Ectodermal cell (in vitro differentiated cells): ENCODE data around the gene LRRC23.

ENCODE experiments used
- H3K27ac ChIP-seq: 2 replicates; pipeline ENCODE4 v1.7.0; 2013; ENCODE audit warnings: mild to moderate bottlenecking, low read depth, low read length; ENCODE audit not compliant: insufficient read depth, poor library complexity, severe bottlenecking
- H3K27me3 ChIP-seq: 2 replicates; pipeline ENCODE4 v1.7.0; 2013; ENCODE audit warnings: mild to moderate bottlenecking, low read length; ENCODE audit not compliant: insufficient read depth, control insufficient read depth, poor library complexity, severe bottlenecking
- H3K36me3 ChIP-seq: one replicate; pipeline ENCODE4 v1.7.0; 2013; ENCODE audit warnings: low read length; ENCODE audit not compliant: control insufficient read depth, insufficient read depth
- H3K4me1 ChIP-seq: one replicate; pipeline ENCODE4 v1.7.0; 2013; ENCODE audit warnings: low read length; ENCODE audit not compliant: control insufficient read depth, insufficient read depth
- H3K4me3 ChIP-seq: 2 replicates; pipeline ENCODE4 v1.7.0; 2013; ENCODE audit warnings: low read depth, low read length, control low read depth; ENCODE audit not compliant: insufficient read depth
- H3K9me3 ChIP-seq: 2 replicates; pipeline ENCODE4 v1.7.0; 2013; ENCODE audit warnings: mild to moderate bottlenecking, low read length, moderate library complexity; ENCODE audit not compliant: control insufficient read depth
- whole genome bisulfite sequencing, 2 experiments: methylation state at CpG; one replicate each; pipeline ENCODE4 v1.1.7; 2013; ENCODE audit warnings: missing lambda C conversion rate in 2 of 2; 5-methylcytosine and 5-hydroxymethylcytosine counted together

The LRRC23 gene

DNA sequence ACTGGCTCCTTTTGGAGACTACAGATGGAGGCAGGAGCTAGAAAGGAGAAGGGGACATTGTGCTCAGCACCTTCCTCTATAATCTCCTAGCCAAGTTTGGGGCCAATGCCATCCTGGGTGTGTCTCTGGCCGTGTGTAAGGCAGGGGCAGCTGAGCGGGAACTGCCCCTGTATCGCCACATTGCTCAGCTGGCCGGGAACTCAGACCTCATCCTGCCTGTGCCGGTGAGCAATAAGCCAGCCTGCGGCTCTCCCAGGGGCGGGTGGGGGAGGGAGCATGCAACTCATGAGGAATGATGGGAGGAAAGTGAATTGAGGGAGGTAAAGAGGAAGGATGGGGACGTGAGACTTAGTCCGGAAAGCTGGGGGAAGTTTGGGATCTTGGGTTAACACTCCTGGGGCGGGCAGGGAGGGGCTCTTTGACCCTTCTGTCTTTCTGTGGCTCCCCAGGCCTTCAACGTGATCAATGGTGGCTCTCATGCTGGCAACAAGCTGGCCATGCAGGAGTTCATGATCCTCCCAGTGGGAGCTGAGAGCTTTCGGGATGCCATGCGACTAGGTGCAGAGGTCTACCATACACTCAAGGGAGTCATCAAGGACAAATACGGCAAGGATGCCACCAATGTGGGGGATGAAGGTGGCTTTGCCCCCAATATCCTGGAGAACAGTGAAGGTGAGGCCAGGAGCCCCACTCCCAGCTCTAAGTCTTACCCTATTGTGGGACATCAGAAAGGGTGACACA lies 13.0 kb downstream of the LRRC23 start:
- Histone ChIP-seq H3K4me3 (no peak overlapping the region), H3K4me1 (peaks cover 8% of the 10 kb centered on the region), H3K36me3 (peaks cover 39% of the 10 kb centered on the region), H3K9me3 (no peaks in the 10 kb centered on the region), H3K27me3 (no peaks in the 10 kb centered on the region), H3K27ac (no peak overlapping the region)
- 89% methylated on average over 14 of the region's 14 CpGs for WGBS, 2 experiments

DNA sequence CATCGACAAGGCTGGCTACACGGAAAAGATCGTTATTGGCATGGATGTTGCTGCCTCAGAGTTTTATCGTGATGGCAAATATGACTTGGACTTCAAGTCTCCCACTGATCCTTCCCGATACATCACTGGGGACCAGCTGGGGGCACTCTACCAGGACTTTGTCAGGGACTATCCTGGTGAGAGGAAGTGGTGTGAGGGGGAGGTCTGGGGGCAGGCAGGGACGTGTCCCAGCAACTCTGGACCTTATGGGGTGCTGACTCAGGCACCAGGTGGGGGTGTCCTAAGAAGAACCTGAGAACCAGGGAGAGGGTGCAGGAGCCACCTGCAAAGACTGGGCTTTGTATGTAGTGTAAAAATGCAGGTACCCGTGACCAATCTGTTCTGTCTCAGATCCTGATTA lies 15.0 kb downstream of the LRRC23 start:
- no peaks in the 10 kb centered on the region for H3K27me3 ChIP-seq
- no peak overlapping the region for H3K27ac ChIP-seq
- H3K36me3 ChIP-seq: peaks cover 40% of the 10 kb centered on the region
- peaks cover 11% of the 10 kb centered on the region for H3K4me1 ChIP-seq
- WGBS, 2 experiments: 85% methylated on average over 7 of the region's 7 CpGs
- H3K9me3 ChIP-seq: no peaks in the 10 kb centered on the region
- H3K4me3 ChIP-seq: no peak overlapping the region

DNA sequence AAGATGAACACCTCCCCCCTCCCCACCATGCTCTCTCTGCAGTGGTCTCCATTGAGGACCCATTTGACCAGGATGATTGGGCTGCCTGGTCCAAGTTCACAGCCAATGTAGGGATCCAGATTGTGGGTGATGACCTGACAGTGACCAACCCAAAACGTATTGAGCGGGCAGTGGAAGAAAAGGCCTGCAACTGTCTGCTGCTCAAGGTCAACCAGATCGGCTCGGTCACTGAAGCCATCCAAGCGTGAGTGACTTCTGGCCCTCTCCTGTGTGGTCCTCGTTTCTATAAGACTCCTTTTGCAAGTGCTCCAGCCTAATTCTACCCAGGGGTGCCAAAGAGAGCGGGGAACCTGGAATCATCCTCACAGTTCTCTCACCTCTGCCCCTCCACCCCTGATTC lies 16.9 kb downstream of the LRRC23 start:
- WGBS, 2 experiments: 90 to 96% methylated on average over 7 of the region's 7 CpGs
- Histone ChIP-seq H3K9me3 (no peaks in the 10 kb centered on the region), H3K36me3 (peaks cover 40% of the 10 kb centered on the region), H3K27ac (no peak overlapping the region), H3K4me3 (no peak overlapping the region), H3K4me1 (peaks cover 25% of the 10 kb centered on the region), H3K27me3 (no peaks in the 10 kb centered on the region)

DNA sequence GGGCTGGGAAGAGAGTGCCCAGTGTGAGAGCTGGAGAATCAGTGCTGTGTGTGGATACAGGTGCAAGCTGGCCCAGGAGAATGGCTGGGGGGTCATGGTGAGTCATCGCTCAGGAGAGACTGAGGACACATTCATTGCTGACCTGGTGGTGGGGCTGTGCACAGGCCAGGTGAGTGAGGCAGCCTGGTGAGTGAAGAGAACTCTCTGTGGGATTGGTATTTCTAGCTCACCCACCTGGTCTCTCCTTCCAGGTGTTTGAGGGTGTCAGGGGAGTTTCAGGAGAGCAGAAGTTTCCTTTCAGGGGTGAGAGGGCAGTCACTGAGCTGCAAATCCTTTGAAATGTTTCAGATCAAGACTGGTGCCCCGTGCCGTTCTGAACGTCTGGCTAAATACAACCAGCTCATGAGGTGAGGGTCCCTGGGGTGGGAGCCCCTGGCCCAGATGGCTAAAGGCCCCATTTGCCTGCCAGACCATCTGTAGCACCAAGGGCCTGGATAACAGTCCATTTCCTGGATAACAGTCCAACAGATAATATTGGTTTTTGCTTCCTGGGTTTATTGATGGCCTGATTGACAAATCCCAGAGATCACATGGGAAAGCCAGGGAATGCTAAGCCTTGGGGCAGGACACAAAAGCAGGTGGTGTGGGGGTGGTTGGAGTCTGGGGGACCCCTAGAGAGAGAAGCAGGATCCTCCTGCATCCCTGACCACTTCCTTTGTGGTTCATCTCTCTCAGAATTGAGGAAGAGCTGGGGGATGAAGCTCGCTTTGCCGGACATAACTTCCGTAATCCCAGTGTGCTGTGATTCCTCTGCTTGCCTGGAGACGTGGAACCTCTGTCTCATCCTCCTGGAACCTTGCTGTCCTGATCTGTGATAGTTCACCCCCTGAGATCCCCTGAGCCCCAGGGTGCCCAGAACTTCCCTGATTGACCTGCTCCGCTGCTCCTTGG lies 17.6 kb downstream of the LRRC23 start:
- Histone ChIP-seq H3K27ac (no peak overlapping the region), H3K4me1 (peaks cover 30% of the 10 kb centered on the region), H3K27me3 (no peaks in the 10 kb centered on the region), H3K36me3 (peaks cover 32% of the 10 kb centered on the region), H3K4me3 (no peak overlapping the region), H3K9me3 (no peaks in the 10 kb centered on the region)
- 93% methylated on average over 9 of the region's 9 CpGs for WGBS, 2 experiments

DNA sequence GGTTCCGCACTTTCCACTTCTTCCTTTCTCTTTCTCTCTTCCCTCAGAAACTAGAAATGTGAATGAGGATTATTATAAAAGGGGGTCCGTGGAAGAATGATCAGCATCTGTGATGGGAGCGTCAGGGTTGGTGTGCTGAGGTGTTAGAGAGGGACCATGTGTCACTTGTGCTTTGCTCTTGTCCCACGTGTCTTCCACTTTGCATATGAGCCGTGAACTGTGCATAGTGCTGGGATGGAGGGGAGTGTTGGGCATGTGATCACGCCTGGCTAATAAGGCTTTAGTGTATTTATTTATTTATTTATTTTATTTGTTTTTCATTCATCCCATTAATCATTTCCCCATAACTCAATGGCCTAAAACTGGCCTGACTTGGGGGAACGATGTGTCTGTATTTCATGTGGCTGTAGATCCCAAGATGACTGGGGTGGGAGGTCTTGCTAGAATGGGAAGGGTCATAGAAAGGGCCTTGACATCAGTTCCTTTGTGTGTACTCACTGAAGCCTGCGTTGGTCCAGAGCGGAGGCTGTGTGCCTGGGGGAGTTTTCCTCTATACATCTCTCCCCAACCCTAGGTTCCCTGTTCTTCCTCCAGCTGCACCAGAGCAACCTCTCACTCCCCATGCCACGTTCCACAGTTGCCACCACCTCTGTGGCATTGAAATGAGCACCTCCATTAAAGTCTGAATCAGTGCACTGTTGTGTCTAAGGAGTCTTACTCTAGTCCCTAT lies 18.5 kb downstream of the LRRC23 start:
- H3K27ac ChIP-seq: no peak overlapping the region
- no peaks in the 10 kb centered on the region for H3K9me3 ChIP-seq
- 91 to 93% methylated on average over 8 to 9 of the region's 10 CpGs for WGBS, 2 experiments

DNA sequence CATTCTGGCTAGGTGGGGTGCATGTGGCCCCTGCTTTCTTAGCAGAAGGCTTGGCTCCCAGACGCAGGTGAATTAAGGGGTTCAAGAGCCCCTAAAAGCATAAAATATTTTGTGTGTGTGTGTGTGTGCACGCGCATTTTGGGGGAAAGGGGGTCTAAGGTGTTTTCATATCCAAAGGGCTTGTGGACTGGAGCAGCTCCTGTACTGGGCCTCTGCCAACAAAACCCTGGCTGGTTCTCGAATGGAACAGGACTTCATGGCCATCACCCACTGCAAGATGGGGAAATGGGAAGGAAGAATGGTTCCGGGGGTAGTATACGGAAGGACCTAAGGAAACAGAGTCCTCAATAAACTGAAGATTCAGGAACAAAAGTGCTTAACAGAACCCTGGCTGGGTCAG lies 19.2 kb downstream of the LRRC23 start:
- H3K27ac ChIP-seq: no peak overlapping the region
- no peaks in the 10 kb centered on the region for H3K27me3 ChIP-seq
- peaks cover 23% of the 10 kb centered on the region for H3K36me3 ChIP-seq
- H3K4me3 ChIP-seq: no peak overlapping the region
- H3K9me3 ChIP-seq: no peaks in the 10 kb centered on the region
- WGBS, 2 experiments: 87 to 88% methylated on average over 6 of the region's 6 CpGs
- peaks cover 30% of the 10 kb centered on the region for H3K4me1 ChIP-seq

More for the DNA sequence above, 18.5 kb downstream of the LRRC23 start:
- Histone ChIP-seq H3K4me1 (peaks cover 30% of the 10 kb centered on the region), H3K36me3 (peaks cover 27% of the 10 kb centered on the region), H3K27me3 (no peaks in the 10 kb centered on the region), H3K4me3 (no peak overlapping the region)

DNA sequence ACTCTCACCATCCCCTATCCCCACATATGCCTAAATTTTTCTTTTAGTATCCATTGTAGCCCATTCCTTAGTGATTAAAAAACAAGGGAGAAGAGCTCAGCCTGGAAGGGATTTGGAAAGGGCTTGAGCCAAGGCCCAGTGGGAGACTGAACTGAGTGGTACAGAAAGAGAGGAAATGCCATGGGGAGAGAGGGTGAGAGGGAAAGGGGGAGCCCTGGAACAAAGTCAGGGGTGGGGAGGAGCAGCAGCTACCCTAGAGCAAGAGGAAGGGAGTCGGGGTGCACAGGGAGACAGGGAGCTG lies 20.6 kb downstream of the LRRC23 start:
- H3K4me3 ChIP-seq: no peak overlapping the region
- H3K27me3 ChIP-seq: no peaks in the 10 kb centered on the region
- H3K27ac ChIP-seq: peak overlapping the region; percentile 92
- peaks cover 36% of the 10 kb centered on the region for H3K4me1 ChIP-seq
- no peaks in the 10 kb centered on the region for H3K9me3 ChIP-seq
- H3K36me3 ChIP-seq: peaks cover 13% of the 10 kb centered on the region
- WGBS, 2 experiments: 44 to 49% methylated on average over 1 of the region's 1 CpG

DNA sequence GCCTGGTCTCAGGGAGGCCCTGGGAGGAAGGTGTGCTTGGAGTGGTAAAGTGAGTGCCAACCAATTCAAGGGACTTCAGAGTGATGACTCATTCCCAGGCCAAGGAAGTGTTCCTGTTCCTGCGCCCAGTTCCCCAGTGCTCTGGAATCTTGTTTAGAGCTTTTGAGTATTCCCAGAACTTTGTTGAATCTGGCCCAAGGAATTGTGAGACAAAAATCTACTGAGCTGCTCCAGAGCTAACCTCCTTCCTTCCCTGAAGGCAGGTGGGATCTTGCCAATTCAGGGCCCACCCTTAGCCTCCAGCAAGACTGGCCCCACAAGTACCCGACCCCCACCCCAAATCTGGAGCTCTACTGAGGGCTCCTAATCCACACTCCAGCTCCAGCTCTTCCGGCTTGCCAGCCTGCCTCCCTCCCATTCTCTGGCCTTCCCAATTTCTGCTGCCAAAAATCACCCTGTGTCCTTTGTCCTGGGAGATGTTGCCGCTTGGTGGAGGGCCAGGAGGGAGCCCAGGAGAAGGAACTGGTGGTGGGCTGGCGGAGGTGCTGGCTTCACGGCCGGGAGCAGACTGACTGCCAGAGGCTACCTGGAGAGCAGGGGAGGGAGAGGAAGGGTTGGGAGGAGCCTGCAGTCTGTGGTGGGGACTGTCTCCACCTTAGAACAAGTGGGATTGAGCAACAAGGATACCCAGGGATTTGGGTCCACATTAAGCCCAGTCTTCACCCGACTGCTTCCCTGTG lies 21.1 kb downstream of the LRRC23 start:
- H3K4me3 ChIP-seq: peak overlapping the region; percentile 69
- H3K9me3 ChIP-seq: no peaks in the 10 kb centered on the region
- H3K36me3 ChIP-seq: peaks cover 12% of the 10 kb centered on the region
- peak overlapping the region; percentile 92 for H3K27ac ChIP-seq
- no peaks in the 10 kb centered on the region for H3K27me3 ChIP-seq
- H3K4me1 ChIP-seq: peaks cover 36% of the 10 kb centered on the region
- 5% methylated on average over 8 of the region's 8 CpGs for WGBS, 2 experiments

DNA sequence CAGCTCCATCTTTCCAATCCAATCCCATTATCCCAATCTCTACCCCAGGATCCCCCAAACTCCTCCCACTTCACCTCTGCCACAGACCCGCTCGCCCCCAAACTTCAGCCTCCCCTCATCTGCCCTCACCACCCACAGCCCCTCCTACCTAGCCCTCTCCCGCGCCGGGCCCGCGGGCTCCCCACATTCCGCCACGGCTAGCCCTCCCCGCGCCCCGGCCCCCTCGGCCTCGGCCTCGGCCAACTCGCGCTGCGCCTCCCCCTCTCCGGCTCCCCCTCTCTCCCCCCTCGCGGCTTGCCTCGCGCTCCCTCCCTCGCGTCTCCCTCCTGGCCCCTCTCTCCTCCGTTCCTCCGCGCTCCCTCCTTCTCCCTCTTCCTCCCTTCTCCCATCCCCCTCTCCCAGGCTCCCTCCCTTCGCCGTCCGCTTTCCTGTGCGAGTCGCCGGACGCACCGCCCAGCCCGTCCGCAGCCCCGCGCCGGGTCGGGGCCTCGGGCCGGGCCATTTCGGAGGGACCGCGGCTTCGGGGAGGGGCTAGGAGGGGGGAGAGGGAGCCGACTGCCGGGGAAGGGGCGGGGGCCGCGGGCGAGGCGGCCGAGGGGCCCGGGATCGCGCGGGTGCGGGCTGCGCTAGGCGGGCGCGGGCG lies 22.9 kb downstream of the LRRC23 start, which contains the start of gene ATN1:
TSS of gene ATN1 (plus strand) at position 581 of the 643 bp plus-strand sequence. CDS start 6,043 bp downstream, outside the sequence.
- peaks cover 36% of the 10 kb centered on the region for H3K4me1 ChIP-seq
- no peaks in the 10 kb centered on the region for H3K9me3 ChIP-seq
- H3K4me3 ChIP-seq: peak within 1 kb of the TSS; percentile 84
- H3K27ac ChIP-seq: peak within 1 kb of the TSS; percentile 75
- H3K36me3 ChIP-seq: peaks cover 2% of the 10 kb centered on the region
- WGBS, 2 experiments: 0% methylated on average over 66 of the region's 66 CpGs
- H3K27me3 ChIP-seq: no peaks in the 10 kb centered on the region
